Neural cell (in vitro differentiated cells): ENCODE data around the gene LRMDA. TPM values are rescaled to one million over a fixed set of nuclear protein-coding genes. Genes with fewer than 3 reads are reported as not detected.

Experiments used
- H2AFZ ChIP-seq: fragments of 200-600, 300-800 bp; sonication (generic), shearing (Covaris generic); 2 replicates; pipeline ENCODE4 v1.6.0; 2014; ENCODE audit warnings: low read depth, mild to moderate bottlenecking, antibody characterized with exemption, low read length, moderate library complexity
- H3F3A ChIP-seq: fragments of 200-600 bp; shearing (Covaris generic); 2 replicates; pipeline ENCODE4 v1.6.1; 2016; ENCODE audit warnings: mild to moderate bottlenecking, moderate library complexity, mixed read lengths, antibody characterized with exemption, low read length; ENCODE audit not compliant: insufficient read depth, poor library complexity, severe bottlenecking
- H3K27ac ChIP-seq: fragments of 200-600, 300-800 bp; sonication (generic), shearing (Covaris generic); 2 replicates; pipeline ENCODE4 v1.5.1; 2014; ENCODE audit warnings: mild to moderate bottlenecking, low read length, moderate library complexity
- H3K27me3 ChIP-seq: fragments of 300-800, 200-600 bp; sonication (generic), shearing (Covaris generic); 2 replicates; pipeline ENCODE4 v1.6.0; 2014; ENCODE audit warnings: mild to moderate bottlenecking, low read depth, low read length, moderate library complexity; ENCODE audit not compliant: insufficient read depth
- H3K36me3 ChIP-seq: fragments of 300-800, 200-600 bp; sonication (generic), shearing (Covaris generic); 2 replicates; pipeline ENCODE4 v1.5.1; 2014; ENCODE audit warnings: mild to moderate bottlenecking, antibody characterized with exemption, low read length, moderate library complexity; ENCODE audit not compliant: insufficient read depth
- H3K4me2 ChIP-seq: fragments of 300-800, 200-600 bp; sonication (generic), shearing (Covaris generic); 2 replicates; pipeline ENCODE4 v1.6.0; 2014; ENCODE audit warnings: mild to moderate bottlenecking, low read length
- H3K4me3 ChIP-seq: fragments of 300-800, 200-600 bp; sonication (generic), shearing (Covaris generic); 2 replicates; pipeline ENCODE4 v1.5.1; 2014; ENCODE audit warnings: mild to moderate bottlenecking, low read length, moderate library complexity
- H3K79me2 ChIP-seq: fragments of 200-600 bp; shearing (Covaris generic); replicated peaks from 2 replicates; pipeline ENCODE4 v1.6.0; 2014; ENCODE audit warnings: mild to moderate bottlenecking, low read length, moderate library complexity; ENCODE audit not compliant: insufficient read depth
- H3K9ac ChIP-seq: fragments of 300-800, 200-600 bp; sonication (generic), shearing (Covaris generic); 2 replicates; pipeline ENCODE4 v1.6.1; 2016; ENCODE audit warnings: mild to moderate bottlenecking, low read length, mixed read lengths
- H3K9me2 ChIP-seq: fragments of 200-600 bp; shearing (Covaris generic); 2 replicates; pipeline ENCODE4 v1.6.1; 2016; ENCODE audit warnings: mild to moderate bottlenecking, low read length, mixed read lengths; ENCODE audit not compliant: insufficient read depth
- H3K9me3 ChIP-seq: fragments of 200-600, 300-800 bp; sonication (generic), shearing (Covaris generic); 2 replicates; pipeline ENCODE4 v1.6.1; 2016; ENCODE audit warnings: mild to moderate bottlenecking, mixed run types, low read length, moderate library complexity, mixed read lengths
- H4K20me1 ChIP-seq: fragments of 200-600 bp; shearing (Covaris generic); 2 replicates; pipeline ENCODE4 v1.6.1; 2016; ENCODE audit warnings: mild to moderate bottlenecking, mixed run types; ENCODE audit not compliant: insufficient read depth
- EP300 ChIP-seq: fragments of 450-650 bp; conservative IDR thresholded peaks from 2 replicates; pipeline ENCODE4 v1.6.1; 2014; ENCODE audit warnings: antibody characterized with exemption, mild to moderate bottlenecking, moderate library complexity; ENCODE audit not compliant: poor library complexity, severe bottlenecking
- EZH2 ChIP-seq: fragments of 200-600, 300-800 bp; shearing (Covaris generic), sonication (generic); IDR thresholded peaks from 2 replicates; pipeline ENCODE4 v1.6.1; 2014; ENCODE audit warnings: antibody characterized with exemption, low read length, borderline replicate concordance, mild to moderate bottlenecking; ENCODE audit not compliant: insufficient read depth, poor library complexity, severe bottlenecking
- MXI1 ChIP-seq: fragments of 450-650 bp; conservative IDR thresholded peaks from 2 replicates; pipeline ENCODE4 v1.6.1; 2014; ENCODE audit warnings: antibody characterized with exemption, mild to moderate bottlenecking; ENCODE audit not compliant: poor library complexity, severe bottlenecking
- POLR2AphosphoS5 ChIP-seq: IDR thresholded peaks from 2 replicates; pipeline ENCODE4 v1.6.1; 2012
- RAD21 ChIP-seq: fragments of 450-650 bp; conservative IDR thresholded peaks from 2 replicates; pipeline ENCODE4 v1.6.1; 2014; ENCODE audit warnings: antibody characterized with exemption, mild to moderate bottlenecking, moderate library complexity
- SMC3 ChIP-seq: fragments of 450-650 bp; conservative IDR thresholded peaks from 2 replicates; pipeline ENCODE4 v1.6.1; 2014; ENCODE audit warnings: antibody characterized with exemption, mild to moderate bottlenecking, moderate library complexity; ENCODE audit not compliant: poor library complexity
- TAF1 ChIP-seq: IDR thresholded peaks from 2 replicates; pipeline ENCODE4 v1.6.1; 2012; ENCODE audit warnings: low read depth
- polyA plus RNA-seq: library from polyadenylated mRNA; depleted of rRNA; stranded (reverse); fragments of >200 nt; gene quantifications from 2 replicates; pipeline ENCODE4 v1.2.3, GENCODE V29; 2014
- TF ChIP-seq, protein P1 (sequence below): IDR thresholded peaks from 2 replicates; pipeline ENCODE4 v1.6.1; 2012; ENCODE audit warnings: borderline replicate concordance
- TF ChIP-seq, protein P2 (sequence below): fragments of 450-650 bp; IDR thresholded peaks from 2 replicates; pipeline ENCODE4 v1.5.1; 2014; ENCODE audit warnings: antibody characterized with exemption, mild to moderate bottlenecking, moderate library complexity; ENCODE audit not compliant: poor library complexity, severe bottlenecking

Gene LRMDA
- polyA plus RNA-seq, 1 donor from 2014 or later, result 5.6 TPM

- H3K4me2 ChIP-seq, result no peak overlapping the region
- no peak overlapping the region for H2AFZ ChIP-seq
- no peak for TF ChIP-seq RAD21
- no peak for TF ChIP-seq SMC3
- no peak for TF ChIP-seq POLR2AphosphoS5
- no peak for TF ChIP-seq MXI1
- TF ChIP-seq EZH2, result no peak
- TF ChIP-seq, protein P1, sequence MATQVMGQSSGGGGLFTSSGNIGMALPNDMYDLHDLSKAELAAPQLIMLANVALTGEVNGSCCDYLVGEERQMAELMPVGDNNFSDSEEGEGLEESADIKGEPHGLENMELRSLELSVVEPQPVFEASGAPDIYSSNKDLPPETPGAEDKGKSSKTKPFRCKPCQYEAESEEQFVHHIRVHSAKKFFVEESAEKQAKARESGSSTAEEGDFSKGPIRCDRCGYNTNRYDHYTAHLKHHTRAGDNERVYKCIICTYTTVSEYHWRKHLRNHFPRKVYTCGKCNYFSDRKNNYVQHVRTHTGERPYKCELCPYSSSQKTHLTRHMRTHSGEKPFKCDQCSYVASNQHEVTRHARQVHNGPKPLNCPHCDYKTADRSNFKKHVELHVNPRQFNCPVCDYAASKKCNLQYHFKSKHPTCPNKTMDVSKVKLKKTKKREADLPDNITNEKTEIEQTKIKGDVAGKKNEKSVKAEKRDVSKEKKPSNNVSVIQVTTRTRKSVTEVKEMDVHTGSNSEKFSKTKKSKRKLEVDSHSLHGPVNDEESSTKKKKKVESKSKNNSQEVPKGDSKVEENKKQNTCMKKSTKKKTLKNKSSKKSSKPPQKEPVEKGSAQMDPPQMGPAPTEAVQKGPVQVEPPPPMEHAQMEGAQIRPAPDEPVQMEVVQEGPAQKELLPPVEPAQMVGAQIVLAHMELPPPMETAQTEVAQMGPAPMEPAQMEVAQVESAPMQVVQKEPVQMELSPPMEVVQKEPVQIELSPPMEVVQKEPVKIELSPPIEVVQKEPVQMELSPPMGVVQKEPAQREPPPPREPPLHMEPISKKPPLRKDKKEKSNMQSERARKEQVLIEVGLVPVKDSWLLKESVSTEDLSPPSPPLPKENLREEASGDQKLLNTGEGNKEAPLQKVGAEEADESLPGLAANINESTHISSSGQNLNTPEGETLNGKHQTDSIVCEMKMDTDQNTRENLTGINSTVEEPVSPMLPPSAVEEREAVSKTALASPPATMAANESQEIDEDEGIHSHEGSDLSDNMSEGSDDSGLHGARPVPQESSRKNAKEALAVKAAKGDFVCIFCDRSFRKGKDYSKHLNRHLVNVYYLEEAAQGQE, result no peak
- TF ChIP-seq, protein P2, sequence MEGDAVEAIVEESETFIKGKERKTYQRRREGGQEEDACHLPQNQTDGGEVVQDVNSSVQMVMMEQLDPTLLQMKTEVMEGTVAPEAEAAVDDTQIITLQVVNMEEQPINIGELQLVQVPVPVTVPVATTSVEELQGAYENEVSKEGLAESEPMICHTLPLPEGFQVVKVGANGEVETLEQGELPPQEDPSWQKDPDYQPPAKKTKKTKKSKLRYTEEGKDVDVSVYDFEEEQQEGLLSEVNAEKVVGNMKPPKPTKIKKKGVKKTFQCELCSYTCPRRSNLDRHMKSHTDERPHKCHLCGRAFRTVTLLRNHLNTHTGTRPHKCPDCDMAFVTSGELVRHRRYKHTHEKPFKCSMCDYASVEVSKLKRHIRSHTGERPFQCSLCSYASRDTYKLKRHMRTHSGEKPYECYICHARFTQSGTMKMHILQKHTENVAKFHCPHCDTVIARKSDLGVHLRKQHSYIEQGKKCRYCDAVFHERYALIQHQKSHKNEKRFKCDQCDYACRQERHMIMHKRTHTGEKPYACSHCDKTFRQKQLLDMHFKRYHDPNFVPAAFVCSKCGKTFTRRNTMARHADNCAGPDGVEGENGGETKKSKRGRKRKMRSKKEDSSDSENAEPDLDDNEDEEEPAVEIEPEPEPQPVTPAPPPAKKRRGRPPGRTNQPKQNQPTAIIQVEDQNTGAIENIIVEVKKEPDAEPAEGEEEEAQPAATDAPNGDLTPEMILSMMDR, result no peak
- TF ChIP-seq EP300, result no peak
- TF ChIP-seq TAF1, result no peak
Observed at GRCh38 chr10:76393875-76394706, 962.7 kb downstream of the LRMDA start.

DNA sequence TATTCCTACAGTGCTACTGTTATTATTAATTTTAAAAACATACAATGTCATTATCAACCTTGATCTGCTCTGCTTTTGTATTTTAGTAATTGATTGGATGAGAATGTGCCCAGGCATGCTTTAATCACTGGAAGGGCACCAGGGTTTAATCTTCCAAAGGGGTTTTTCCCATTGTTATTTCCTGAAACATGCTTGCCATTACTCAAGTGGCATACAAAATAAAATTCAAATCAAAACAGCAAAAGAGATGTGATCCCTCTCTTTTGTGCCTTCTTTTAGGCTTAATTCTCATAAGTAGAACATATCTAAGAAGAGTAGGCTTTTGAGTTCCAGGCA, 963.3 kb downstream of the LRMDA start:
- Histone ChIP-seq H3K9me3 (no peaks in the 10 kb centered on the region), H3K9me2 (no peaks in the 10 kb centered on the region), H3K36me3 (no peaks in the 10 kb centered on the region), H2AFZ (no peak overlapping the region), H3K27ac (no peak overlapping the region), H3K79me2 (no peaks in the 10 kb centered on the region), H3K27me3 (no peaks in the 10 kb centered on the region), H3F3A (no peaks in the 10 kb centered on the region), H3K4me2 (no peak overlapping the region), H3K9ac (no peak overlapping the region), H4K20me1 (no peaks in the 10 kb centered on the region), H3K4me3 (no peak overlapping the region)
- TF ChIP-seq POLR2AphosphoS5, result no peak
- TF ChIP-seq TAF1, result no peak
- no peak for TF ChIP-seq MXI1

More at GRCh38 chr10:76393875-76394706, 962.7 kb downstream of the LRMDA start:
- Histone ChIP-seq H3K36me3 (no peaks in the 10 kb centered on the region), H3K27me3 (no peaks in the 10 kb centered on the region), H3F3A (no peaks in the 10 kb centered on the region), H3K27ac (no peak overlapping the region), H3K9ac (no peak overlapping the region), H3K79me2 (no peaks in the 10 kb centered on the region), H4K20me1 (no peaks in the 10 kb centered on the region), H3K9me2 (no peaks in the 10 kb centered on the region), H3K9me3 (no peaks in the 10 kb centered on the region), H3K4me3 (no peak overlapping the region)
